Measurements from ENCODE around the gene SNRK.

SNRK gene

GRCh38 chr3:43343815-43344214, 57.5 kb downstream of the SNRK start:
- no peak for TF ChIP-seq ZFX (IDR thresholded peaks at IDR 0.05; ENCODE audit: borderline replicate concordance)
- TF ChIP-seq CTCF (IDR thresholded peaks at IDR 0.05), result no peak
- H3K27ac ChIP-seq, result no peak overlapping the region

GRCh38 chr3:43344520-43344919, 58.2 kb downstream of the SNRK start:
- TF ChIP-seq CTCF (IDR thresholded peaks at IDR 0.05) (no peak), ZFX (IDR thresholded peaks at IDR 0.05; ENCODE audit: borderline replicate concordance) (no peak)
- H3K27ac ChIP-seq, result no peak overlapping the region

GRCh38 chr3:43345246-43345645, 58.9 kb downstream of the SNRK start:
- no peak overlapping the region for H3K27ac ChIP-seq
- TF ChIP-seq CTCF (IDR thresholded peaks at IDR 0.05), result no peak
- TF ChIP-seq ZFX (IDR thresholded peaks at IDR 0.05; ENCODE audit: borderline replicate concordance), result no peak

GRCh38 chr3:43345877-43346276, 59.5 kb downstream of the SNRK start:
- TF ChIP-seq ZFX (IDR thresholded peaks at IDR 0.05; ENCODE audit: borderline replicate concordance), result no peak
- TF ChIP-seq CTCF (IDR thresholded peaks at IDR 0.05), result no peak
- no peak overlapping the region for H3K27ac ChIP-seq

GRCh38 chr3:43346978-43347749, 60.8 kb downstream of the SNRK start:
- H3K27ac ChIP-seq, result no peak overlapping the region
- no peak for TF ChIP-seq ZFX (IDR thresholded peaks at IDR 0.05; ENCODE audit: borderline replicate concordance)
- TF ChIP-seq CTCF (IDR thresholded peaks at IDR 0.05), result no peak

- no peak overlapping the region for H3K27ac ChIP-seq
These were observed 61.4 kb downstream of the SNRK start for GRCh38 chr3:43347774-43348173.

More at GRCh38 chr3:43347774-43348173, 61.4 kb downstream of the SNRK start:
- TF ChIP-seq CTCF (IDR thresholded peaks at IDR 0.05) (no peak), ZFX (IDR thresholded peaks at IDR 0.05; ENCODE audit: borderline replicate concordance) (no peak)
